HepG2 (cell line): ENCODE data around the gene UBE2R2. TPM values are rescaled to one million over a fixed set of nuclear protein-coding genes. Genes with fewer than 3 reads are reported as not detected.

Experiments used
- CBX2 ChIP-seq, 2 experiments: fragments of 200-600 bp in 1 of 2; sonication (generic); formaldehyde crosslinking in 1 of 2; IDR thresholded peaks; 2 replicates each; pipeline versions ENCODE4 v1.7.0 to v1.8.1; 2018 to 2022; ENCODE audit warnings: low read depth in 2 of 2, low read length in 1 of 2, mild to moderate bottlenecking in 1 of 2, missing genetic modification reagents in 1 of 2
- FOXA1 ChIP-seq, 2 experiments: fragments of 450-650 bp in 1 of 2; sonication (generic) in 1 of 2; formaldehyde crosslinking in 1 of 2; IDR thresholded peaks; 2 replicates each; pipeline versions ENCODE4 v1.4.0 to v1.6.1; 2016 to 2020; ENCODE audit warnings: missing genetic modification reagents in 1 of 2
- MAFG ChIP-seq: sonication (generic); formaldehyde crosslinking; IDR thresholded peaks from 2 replicates; pipeline ENCODE4 v1.5.1; 2020; ENCODE audit warnings: mild to moderate bottlenecking, missing genetic modification reagents
- MBD4 ChIP-seq: IDR thresholded peaks from 2 replicates; pipeline ENCODE4 v1.6.1; 2012; ENCODE audit warnings: low read length, inconsistent platforms, borderline replicate concordance
- RORA ChIP-seq: sonication (generic); formaldehyde crosslinking; IDR thresholded peaks from 2 replicates; pipeline ENCODE4 v1.5.0; 2020; ENCODE audit warnings: mild to moderate bottlenecking, missing genetic modification reagents, moderate library complexity
- SIX1 ChIP-seq: sonication (generic); formaldehyde crosslinking; IDR thresholded peaks from 2 replicates; pipeline ENCODE4 v1.4.0; 2020; ENCODE audit warnings: missing genetic modification reagents, borderline replicate concordance
- SMC3 ChIP-seq: IDR thresholded peaks from 2 replicates; pipeline ENCODE4 v1.6.1; 2011; ENCODE audit warnings: low read length, improper control_type of control experiment
- THAP11 ChIP-seq: IDR thresholded peaks from 2 replicates; pipeline ENCODE4 v1.6.1; 2016; ENCODE audit warnings: missing biosample characterization, missing genetic modification reagents
- ZNF160 ChIP-seq: sonication (generic); formaldehyde crosslinking; IDR thresholded peaks from 2 replicates; pipeline ENCODE4 v1.8.0; 2022; ENCODE audit warnings: mild to moderate bottlenecking, inconsistent platforms, missing genetic modification reagents
- ZNF17 ChIP-seq: sonication (generic); formaldehyde crosslinking; IDR thresholded peaks from 2 replicates; pipeline ENCODE4 v1.5.0; 2020; ENCODE audit warnings: mild to moderate bottlenecking, missing genetic modification reagents
- ZNF326 ChIP-seq: sonication (generic); formaldehyde crosslinking; IDR thresholded peaks from 2 replicates; pipeline ENCODE4 v1.4.0; 2020; ENCODE audit warnings: missing genetic modification reagents, borderline replicate concordance
- ZNF34 ChIP-seq: sonication (generic); formaldehyde crosslinking; IDR thresholded peaks from 2 replicates; pipeline ENCODE4 v1.4.0; 2020; ENCODE audit warnings: mild to moderate bottlenecking, missing genetic modification reagents, borderline replicate concordance
- ZNF703 ChIP-seq: sonication (generic); formaldehyde crosslinking; IDR thresholded peaks from 2 replicates; pipeline ENCODE4 v1.5.1; 2020; ENCODE audit warnings: missing genetic modification reagents, mild to moderate bottlenecking, moderate library complexity, borderline replicate concordance
- ZNF768 ChIP-seq: sonication (generic); formaldehyde crosslinking; IDR thresholded peaks from 2 replicates; pipeline ENCODE4 v1.4.0; 2020; ENCODE audit warnings: missing genetic modification reagents
- polyA plus RNA-seq, 8 experiments: library from polyadenylated mRNA; depleted of rRNA in 3 of 8; stranded (reverse) in 7 of 8; unstranded in 1 of 8; fragments of >200 nt; fragmentation: Illumina TruSeq in 4 of 8; extraction: Trizol in 4 of 8; gene quantifications; 2 replicates each; pipeline versions ENCODE4 v1.2.1 to v1.2.3, GENCODE V29; 2011 to 2016; ENCODE audit warnings: low read depth in 4 of 8, missing spikeins in 1 of 8, mixed read lengths in 1 of 8; ENCODE audit not compliant: insufficient read depth in 1 of 8
- total RNA-seq, 5 experiments: library from RNA; depleted of rRNA; stranded (reverse); fragments of >200 nt; fragmentation: Illumina TruSeq; extraction: Trizol; gene quantifications; 2 replicates each; pipeline ENCODE4 v1.2.3, GENCODE V29; 2016; ENCODE audit warnings: low read depth in 1 of 5
- TF ChIP-seq, protein P1 (sequence below): sonication (generic); formaldehyde crosslinking; IDR thresholded peaks from 2 replicates; pipeline ENCODE4 v1.5.1; 2020; ENCODE audit warnings: mild to moderate bottlenecking, moderate library complexity, missing genetic modification reagents
- TF ChIP-seq, protein P2 (sequence below): sonication (generic); formaldehyde crosslinking; conservative IDR thresholded peaks from 2 replicates; pipeline ENCODE4 v1.8.1; 2023; ENCODE audit warnings: missing genetic modification reagents
- TF ChIP-seq, protein P3 (sequence below): sonication (generic); formaldehyde crosslinking; IDR thresholded peaks from 2 replicates; pipeline ENCODE4 v1.9.0; 2022; ENCODE audit warnings: missing genetic modification reagents, mild to moderate bottlenecking, borderline replicate concordance
- TF ChIP-seq, protein P4 (sequence below): sonication (generic); formaldehyde crosslinking; IDR thresholded peaks from 2 replicates; pipeline ENCODE4 v1.4.0; 2020; ENCODE audit warnings: mild to moderate bottlenecking, missing genetic modification reagents
- TF ChIP-seq, protein P5 (sequence below): IDR thresholded peaks from 2 replicates; pipeline ENCODE4 v1.6.1; 2018; ENCODE audit warnings: missing genetic modification reagents, mild to moderate bottlenecking, missing compliant biosample characterization
- TF ChIP-seq, protein P6 (sequence below): IDR thresholded peaks from 2 replicates; pipeline ENCODE4 v1.6.1; 2018; ENCODE audit warnings: missing genetic modification reagents

Gene UBE2R2
- total and polyA plus RNA-seq, 2 of the 13 experiments (the other 11 are each of a cell fraction or from before 2014, with no cell fraction given), result 14.8 to 20.9 TPM

DNA sequence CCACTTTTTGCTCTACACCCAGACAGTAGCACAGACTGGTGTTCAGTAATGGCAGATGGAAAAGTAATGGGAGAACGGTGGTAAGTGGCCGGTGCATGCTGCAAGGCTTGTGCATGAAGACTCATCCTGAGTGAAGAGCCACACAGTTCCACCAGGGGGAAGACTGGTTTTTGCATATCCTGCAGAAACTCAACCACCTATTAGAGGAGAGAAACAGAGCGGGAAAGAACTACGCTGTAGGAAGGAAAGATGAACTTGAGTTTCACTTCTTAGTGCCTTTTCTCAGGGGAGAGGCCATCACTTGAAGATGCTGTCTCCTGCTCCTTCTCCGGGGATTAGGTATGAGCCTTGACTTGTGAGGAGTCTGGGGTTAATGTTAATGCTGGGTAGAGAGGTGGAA is 31.0 kb upstream of the UBE2R2 start (continued):
- no peak for TF ChIP-seq ZNF17 (CRISPR knock-in tag)
- no peak for TF ChIP-seq THAP11 (CRISPR knock-in tag)
- no peak for TF ChIP-seq MAFG
- TF ChIP-seq, protein P1, sequence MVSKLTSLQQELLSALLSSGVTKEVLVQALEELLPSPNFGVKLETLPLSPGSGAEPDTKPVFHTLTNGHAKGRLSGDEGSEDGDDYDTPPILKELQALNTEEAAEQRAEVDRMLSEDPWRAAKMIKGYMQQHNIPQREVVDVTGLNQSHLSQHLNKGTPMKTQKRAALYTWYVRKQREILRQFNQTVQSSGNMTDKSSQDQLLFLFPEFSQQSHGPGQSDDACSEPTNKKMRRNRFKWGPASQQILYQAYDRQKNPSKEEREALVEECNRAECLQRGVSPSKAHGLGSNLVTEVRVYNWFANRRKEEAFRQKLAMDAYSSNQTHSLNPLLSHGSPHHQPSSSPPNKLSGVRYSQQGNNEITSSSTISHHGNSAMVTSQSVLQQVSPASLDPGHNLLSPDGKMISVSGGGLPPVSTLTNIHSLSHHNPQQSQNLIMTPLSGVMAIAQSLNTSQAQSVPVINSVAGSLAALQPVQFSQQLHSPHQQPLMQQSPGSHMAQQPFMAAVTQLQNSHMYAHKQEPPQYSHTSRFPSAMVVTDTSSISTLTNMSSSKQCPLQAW (CRISPR knock-in tag), result peak; percentile 36; the same call in 1 of the 2 replicates
- TF ChIP-seq ZNF326 (CRISPR knock-in tag), result no peak
- TF ChIP-seq, protein P2, sequence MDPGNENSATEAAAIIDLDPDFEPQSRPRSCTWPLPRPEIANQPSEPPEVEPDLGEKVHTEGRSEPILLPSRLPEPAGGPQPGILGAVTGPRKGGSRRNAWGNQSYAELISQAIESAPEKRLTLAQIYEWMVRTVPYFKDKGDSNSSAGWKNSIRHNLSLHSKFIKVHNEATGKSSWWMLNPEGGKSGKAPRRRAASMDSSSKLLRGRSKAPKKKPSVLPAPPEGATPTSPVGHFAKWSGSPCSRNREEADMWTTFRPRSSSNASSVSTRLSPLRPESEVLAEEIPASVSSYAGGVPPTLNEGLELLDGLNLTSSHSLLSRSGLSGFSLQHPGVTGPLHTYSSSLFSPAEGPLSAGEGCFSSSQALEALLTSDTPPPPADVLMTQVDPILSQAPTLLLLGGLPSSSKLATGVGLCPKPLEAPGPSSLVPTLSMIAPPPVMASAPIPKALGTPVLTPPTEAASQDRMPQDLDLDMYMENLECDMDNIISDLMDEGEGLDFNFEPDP (CRISPR knock-in tag), result no peak
- no peak for TF ChIP-seq ZNF768 (CRISPR knock-in tag)
- TF ChIP-seq, protein P3, sequence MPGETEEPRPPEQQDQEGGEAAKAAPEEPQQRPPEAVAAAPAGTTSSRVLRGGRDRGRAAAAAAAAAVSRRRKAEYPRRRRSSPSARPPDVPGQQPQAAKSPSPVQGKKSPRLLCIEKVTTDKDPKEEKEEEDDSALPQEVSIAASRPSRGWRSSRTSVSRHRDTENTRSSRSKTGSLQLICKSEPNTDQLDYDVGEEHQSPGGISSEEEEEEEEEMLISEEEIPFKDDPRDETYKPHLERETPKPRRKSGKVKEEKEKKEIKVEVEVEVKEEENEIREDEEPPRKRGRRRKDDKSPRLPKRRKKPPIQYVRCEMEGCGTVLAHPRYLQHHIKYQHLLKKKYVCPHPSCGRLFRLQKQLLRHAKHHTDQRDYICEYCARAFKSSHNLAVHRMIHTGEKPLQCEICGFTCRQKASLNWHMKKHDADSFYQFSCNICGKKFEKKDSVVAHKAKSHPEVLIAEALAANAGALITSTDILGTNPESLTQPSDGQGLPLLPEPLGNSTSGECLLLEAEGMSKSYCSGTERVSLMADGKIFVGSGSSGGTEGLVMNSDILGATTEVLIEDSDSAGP (CRISPR knock-in tag), result no peak
- TF ChIP-seq, protein P4, sequence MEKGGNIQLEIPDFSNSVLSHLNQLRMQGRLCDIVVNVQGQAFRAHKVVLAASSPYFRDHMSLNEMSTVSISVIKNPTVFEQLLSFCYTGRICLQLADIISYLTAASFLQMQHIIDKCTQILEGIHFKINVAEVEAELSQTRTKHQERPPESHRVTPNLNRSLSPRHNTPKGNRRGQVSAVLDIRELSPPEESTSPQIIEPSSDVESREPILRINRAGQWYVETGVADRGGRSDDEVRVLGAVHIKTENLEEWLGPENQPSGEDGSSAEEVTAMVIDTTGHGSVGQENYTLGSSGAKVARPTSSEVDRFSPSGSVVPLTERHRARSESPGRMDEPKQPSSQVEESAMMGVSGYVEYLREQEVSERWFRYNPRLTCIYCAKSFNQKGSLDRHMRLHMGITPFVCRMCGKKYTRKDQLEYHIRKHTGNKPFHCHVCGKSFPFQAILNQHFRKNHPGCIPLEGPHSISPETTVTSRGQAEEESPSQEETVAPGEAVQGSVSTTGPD (CRISPR knock-in tag), result no peak
- TF ChIP-seq ZNF34, result no peak
- no peak for TF ChIP-seq CBX2 (IDR thresholded peaks at IDR 0.05; ENCODE audit: low read depth, low read length)
- no peak for TF ChIP-seq CBX2 (CRISPR knock-in tag; IDR thresholded peaks at IDR 0.05; ENCODE audit: low read depth)
- no peak for TF ChIP-seq ZNF703
- no peak for TF ChIP-seq SIX1 (CRISPR knock-in tag)
- peak; percentile 73 for TF ChIP-seq SMC3
- TF ChIP-seq MBD4, result no peak
- TF ChIP-seq, protein P5, sequence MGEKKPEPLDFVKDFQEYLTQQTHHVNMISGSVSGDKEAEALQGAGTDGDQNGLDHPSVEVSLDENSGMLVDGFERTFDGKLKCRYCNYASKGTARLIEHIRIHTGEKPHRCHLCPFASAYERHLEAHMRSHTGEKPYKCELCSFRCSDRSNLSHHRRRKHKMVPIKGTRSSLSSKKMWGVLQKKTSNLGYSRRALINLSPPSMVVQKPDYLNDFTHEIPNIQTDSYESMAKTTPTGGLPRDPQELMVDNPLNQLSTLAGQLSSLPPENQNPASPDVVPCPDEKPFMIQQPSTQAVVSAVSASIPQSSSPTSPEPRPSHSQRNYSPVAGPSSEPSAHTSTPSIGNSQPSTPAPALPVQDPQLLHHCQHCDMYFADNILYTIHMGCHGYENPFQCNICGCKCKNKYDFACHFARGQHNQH (CRISPR knock-in tag), result no peak
- TF ChIP-seq ZNF160, result no peak
- TF ChIP-seq, protein P6, sequence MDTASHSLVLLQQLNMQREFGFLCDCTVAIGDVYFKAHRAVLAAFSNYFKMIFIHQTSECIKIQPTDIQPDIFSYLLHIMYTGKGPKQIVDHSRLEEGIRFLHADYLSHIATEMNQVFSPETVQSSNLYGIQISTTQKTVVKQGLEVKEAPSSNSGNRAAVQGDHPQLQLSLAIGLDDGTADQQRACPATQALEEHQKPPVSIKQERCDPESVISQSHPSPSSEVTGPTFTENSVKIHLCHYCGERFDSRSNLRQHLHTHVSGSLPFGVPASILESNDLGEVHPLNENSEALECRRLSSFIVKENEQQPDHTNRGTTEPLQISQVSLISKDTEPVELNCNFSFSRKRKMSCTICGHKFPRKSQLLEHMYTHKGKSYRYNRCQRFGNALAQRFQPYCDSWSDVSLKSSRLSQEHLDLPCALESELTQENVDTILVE (CRISPR knock-in tag), result no peak
- no peak for TF ChIP-seq RORA
- TF ChIP-seq FOXA1 (IDR thresholded peaks at IDR 0.05), result no peak
- no peak for TF ChIP-seq FOXA1 (CRISPR knock-in tag; IDR thresholded peaks at IDR 0.05)
